ENCODE data around the gene SENP5. TPM values are rescaled to one million over a fixed set of nuclear protein-coding genes. Genes with fewer than 3 reads are reported as not detected.

Gene SENP5
- total RNA-seq, 1 experiment from 2014 or later = 24.5 TPM

DNA sequence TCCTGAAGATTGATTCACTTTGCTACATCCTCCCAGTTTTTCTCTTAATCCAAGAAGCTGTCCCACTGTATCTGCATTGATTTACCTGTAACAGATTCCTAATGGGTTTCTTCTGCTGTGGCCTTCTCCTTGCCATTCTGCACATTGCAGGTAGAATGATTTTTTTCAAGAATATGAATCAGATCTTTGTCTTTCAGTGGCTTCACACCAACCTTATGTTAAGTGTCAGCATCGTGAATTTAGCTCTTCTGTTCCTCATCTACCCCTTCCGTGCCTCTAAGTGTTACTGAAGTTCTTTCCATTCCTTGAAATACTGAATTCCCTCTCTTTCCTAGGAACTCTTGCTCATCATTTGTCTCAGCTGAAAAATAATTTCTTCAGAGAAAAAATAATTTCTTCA, 7.5 kb downstream of the SENP5 start:
- no peak for DNase-seq (ENCODE audit: extremely low read depth, low read depth)

DNA sequence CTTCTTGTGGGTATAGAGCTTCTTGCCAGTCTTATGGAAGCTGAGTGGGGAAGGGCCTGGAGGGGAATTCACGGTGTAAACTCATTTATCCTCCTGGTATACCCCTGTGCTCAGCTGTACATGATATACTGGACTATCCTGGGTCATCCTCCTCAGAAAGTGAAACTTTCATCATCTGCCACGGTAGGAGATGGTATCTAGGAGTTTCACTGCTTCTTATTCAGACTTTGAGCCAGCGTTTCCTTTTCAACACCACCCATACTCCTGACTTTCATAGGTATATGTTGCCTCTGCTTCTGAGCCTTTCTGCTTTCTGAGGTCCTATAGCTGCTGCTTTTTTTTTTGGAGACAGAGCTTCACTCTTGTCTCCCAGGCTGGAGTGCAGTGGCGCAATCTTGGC, 15.6 kb downstream of the SENP5 start:
- DNase-seq (ENCODE audit: extremely low read depth, low read depth) = no peak

DNA sequence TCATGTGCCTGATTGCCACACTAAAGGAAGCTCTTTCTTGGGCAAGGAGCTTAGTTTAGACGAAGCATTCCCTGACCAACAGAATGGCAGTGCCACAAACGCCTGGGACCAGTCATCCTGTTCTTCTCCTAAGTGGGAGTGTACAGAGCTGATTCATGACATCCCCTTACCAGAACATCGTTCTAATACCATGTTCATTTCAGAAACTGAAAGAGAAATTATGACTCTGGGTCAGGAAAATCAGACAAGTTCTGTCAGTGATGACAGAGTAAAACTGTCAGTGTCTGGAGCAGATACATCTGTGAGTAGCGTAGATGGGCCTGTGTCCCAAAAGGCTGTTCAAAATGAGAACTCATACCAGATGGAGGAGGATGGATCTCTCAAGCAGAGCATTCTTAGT, 18.4 kb downstream of the SENP5 start:
- no peak for DNase-seq (ENCODE audit: extremely low read depth, low read depth)

DNA sequence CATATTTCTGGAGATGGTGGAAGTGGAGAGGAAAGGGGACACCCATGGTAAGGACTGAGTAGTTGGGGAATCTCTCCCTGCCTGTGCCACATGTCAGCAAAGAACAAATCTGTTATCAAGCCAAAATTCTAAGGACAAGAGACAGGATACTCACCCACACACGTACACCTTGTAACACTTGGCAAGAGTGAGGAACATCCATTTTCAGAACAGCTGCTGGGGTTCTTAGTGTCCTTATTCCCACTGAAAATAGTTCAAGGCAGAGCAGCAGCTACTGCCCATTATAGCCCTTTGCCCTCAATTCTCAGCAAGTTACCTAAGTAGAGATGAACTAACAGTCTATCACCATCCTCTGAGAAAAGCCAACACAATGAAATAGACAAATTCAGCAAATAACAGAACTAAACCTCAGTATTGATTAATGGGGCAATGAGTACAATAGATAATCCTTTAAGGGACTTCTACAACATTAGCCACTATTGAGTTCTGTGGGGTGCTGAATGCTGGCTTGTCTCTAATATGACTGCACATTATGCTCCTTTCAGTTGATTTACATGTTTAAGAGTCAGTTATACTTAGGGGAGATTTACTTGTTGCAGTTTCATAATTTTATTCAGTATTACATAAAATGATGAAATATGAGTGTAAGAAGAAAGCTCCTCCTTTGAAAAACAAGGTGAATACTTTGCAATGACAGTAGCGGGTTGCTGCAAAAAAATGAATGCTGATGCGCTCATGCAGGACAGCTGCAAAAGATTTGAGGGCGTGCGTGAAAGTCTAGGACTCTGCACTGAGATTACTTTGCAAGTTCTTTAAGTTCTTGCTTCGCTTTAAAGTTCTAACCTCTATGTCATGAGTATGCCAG, 22.4 kb downstream of the SENP5 start:
- peak; percentile 38 for DNase-seq (ENCODE audit: extremely low read depth, low read depth)

DNA sequence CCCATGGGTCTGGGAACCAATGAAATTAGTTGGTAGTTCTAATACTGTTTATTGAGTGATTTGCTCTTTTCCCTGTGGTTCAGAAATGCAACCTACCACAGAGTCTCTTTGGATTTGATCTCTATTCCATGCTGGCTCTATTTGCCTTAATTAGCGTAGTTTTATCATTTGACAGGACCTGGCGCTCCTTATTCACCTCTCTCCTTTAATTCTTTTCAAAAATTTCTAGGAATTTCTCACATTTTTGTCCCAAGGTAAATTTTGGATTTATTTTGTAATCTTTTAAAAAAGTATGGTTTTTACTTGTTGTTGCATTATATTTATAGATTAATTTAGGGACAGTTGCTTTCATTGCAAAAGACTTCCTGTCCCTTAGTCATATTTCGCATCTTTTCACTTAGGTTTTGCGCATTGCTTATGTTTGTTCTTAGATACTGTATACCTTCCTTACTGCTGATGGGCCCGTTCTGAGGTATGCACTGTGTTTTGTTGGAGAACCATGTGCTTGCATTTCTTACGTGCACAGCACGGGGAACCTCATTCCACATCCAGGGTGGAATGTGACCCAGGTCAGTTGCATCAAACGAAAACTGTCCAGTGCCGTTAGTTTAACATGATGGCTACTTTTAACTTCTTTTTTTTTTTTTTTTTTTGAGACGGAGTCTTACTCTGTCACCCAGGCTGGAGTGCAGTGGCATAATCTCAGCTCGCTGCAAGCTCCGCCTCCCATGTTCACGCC, 27.0 kb downstream of the SENP5 start:
- no peak for DNase-seq (ENCODE audit: extremely low read depth, low read depth)

DNA sequence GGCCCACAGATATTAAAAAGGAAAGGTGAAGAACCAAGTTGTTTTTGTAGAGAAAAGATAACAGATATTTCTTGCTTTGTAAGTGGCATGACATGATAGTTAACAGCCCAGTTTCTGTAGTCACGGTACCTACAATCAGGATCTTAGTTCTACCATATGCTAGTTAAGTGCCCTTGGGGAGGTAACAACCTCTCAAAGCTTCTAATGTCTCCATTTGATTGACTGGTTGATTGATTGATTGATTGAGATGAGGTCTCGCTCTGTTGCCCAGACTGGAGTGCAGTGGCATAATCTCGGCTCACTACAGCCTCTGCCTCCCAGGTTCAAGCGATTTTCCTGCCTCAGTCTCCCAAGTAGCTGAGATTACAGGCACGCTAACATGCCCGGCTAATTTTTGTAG, 28.5 kb downstream of the SENP5 start:
- no peak for DNase-seq (ENCODE audit: extremely low read depth, low read depth)

DNA sequence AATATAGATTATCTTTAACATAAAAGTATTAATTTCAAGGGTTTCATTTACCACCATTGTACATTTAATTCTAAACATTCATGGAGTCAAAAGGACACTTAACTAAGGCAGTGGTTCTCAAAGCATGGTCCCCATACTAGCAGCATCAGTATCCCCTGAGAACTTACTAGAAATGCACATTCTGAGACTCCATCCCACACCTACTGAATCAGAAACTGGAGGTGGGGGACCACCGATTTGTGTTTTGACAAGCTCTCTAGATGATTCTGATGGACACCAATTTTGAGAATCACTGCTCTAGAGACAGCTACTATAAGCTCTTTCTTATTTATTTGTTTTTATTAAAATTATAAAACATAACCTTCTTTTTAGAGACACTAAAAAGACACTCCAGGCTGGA, 34.0 kb downstream of the SENP5 start:
- no peak for DNase-seq (ENCODE audit: extremely low read depth, low read depth)

DNA sequence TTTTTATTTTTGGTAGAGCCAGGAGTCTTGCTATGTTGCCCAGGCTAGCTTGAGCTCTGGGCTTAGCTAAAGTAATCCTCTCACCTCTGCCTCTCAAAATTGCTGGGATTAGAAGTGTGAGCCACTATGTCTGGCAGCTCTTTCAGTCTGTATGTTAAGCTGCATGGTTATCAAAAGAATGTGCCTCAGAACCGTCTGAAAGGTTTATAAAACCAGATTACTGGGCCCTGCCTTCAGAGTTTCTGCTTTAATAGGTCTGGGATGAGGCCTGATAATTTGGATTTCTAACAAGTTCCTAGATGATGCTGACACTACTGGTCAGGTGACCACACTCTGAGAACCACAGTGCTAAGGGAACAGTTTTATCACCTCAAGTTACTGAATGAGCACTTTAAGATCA, 34.6 kb downstream of the SENP5 start:
- DNase-seq (ENCODE audit: extremely low read depth, low read depth) = no peak

DNA sequence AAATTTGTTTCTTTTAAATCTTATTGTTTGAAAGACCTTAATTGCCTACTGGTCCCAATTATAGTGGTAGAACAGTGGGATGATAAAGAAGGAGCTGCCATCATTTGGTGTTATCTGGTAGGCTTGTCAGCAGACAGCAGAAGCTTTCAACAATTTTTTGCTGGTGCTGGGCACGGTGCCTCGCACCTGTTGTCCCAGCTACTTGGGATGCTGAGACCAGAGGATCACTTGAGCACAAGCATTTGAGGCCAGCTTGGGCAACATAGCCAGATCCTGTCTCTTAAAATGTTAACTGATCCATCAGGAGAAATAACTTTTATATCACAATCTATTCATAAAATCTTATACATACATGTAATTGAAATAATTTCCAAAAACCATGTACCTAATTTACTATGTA, 36.0 kb downstream of the SENP5 start:
- DNase-seq (ENCODE audit: extremely low read depth, low read depth) = no peak

DNA sequence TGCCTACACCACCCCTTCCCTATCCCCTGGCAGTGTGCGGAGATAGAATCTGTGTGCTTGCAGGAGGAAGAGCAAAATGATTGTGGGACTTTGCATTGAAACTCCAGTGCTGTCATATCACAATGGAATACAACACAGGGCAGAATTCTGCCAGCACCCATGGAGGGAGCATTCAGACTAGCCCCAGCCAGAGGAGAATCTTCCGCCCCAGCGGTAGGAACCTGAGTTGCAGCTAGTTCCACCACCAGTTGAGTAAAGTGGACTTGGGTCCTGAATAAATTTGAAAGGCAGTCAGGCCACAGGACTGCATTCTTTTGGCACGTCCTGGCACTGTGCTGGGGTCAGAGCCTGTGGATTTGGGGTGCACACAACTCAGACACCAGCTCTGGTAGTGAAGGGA, 47.1 kb downstream of the SENP5 start:
- no peak for DNase-seq (ENCODE audit: extremely low read depth, low read depth)

DNA sequence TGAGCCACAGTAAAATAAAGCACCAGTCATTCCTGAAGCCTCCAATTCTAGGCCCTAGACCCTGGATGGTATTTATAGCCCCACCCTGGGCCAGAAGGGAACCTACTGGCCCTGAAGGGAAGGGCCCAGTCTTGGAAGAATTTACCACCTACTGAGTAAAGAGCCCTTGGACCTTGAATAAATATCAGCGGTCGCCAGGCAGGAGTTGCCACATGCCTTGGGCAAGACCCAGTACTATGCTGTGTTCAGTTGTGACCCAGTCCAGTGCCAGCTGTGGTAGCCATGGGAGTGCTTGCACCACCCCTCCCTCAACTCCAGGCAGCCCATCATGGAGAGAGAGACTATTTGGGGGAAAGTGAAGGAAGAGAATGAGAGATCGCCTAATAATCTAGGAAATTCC, 47.7 kb downstream of the SENP5 start:
- no peak for DNase-seq (ENCODE audit: extremely low read depth, low read depth)

DNA sequence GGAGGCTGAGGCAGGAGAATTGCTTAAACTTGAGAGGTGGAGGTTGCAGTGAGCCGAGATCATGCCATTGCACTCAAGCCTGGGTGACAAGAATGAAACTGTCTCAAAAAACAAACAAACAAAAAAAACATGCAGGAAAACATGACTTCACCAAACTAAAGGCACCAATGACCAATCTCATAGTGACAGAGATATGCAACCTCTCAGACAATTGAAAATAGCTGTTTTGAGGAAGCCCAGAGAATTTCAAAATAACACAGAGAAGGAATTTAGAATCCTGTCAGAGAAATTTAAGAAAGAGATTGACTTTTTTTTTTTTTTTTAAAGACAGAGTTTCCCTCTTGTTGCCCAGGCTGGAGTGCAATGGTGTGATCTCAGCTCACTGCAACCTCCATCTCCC, 48.5 kb downstream of the SENP5 start:
- DNase-seq (ENCODE audit: extremely low read depth, low read depth) = no peak

DNA sequence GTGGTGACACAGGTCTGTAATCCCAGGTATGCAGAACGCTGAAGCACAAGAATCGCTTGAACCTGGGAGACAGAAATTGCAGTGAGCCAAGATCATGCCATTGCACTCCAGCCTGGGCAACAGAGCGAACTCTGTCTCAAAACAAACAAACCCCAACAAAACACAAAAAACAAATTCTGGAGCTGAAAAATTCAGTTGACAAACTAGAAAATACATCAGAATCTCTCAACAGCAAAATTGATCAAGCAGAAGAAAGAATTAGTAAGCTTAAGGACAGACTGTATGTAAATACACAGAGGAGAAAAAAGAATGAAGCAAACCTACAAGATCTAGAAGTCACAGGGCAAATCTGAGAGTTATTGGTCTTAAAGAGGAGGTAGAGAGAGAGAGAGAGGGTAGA, 49.3 kb downstream of the SENP5 start:
- DNase-seq (ENCODE audit: extremely low read depth, low read depth) = no peak

DNA sequence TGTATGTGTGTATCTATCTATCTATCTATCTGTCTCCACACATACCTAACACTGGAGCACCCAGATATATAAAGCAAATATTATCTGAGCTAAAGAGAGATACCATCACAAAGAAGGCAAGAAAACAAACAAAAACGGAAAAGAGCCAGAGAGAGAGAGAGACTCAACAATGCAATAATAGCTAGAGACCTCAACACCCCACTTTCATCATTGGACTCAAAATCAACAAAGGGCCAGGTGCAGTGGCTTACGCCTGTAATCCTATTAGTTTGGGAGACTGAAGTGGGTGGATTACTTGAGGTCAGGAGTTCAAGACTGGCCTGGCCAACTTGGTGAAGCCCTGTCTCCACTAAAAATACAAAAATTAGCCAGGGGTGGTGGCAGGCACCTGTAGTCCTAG, 51.2 kb downstream of the SENP5 start:
- no peak for DNase-seq (ENCODE audit: extremely low read depth, low read depth)

DNA sequence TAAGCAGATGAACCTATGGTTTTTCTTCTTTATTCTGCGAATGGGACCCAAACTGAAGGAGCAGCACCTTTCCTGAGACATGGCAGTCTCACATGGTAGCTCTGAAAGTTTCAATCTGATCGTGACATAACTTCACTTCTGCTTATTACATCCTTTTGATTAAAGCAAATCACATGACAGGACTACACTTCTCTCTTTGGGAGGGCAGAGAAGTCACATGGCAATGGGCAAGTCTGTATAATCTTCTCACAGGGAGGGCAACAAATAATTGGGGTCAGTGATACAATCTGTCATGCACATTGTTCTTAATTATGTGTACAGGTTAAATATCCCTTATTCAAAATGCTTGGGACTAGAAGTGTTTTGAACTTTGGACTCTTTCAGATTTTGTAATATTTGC, 53.0 kb downstream of the SENP5 start:
- DNase-seq (ENCODE audit: extremely low read depth, low read depth) = no peak

DNA sequence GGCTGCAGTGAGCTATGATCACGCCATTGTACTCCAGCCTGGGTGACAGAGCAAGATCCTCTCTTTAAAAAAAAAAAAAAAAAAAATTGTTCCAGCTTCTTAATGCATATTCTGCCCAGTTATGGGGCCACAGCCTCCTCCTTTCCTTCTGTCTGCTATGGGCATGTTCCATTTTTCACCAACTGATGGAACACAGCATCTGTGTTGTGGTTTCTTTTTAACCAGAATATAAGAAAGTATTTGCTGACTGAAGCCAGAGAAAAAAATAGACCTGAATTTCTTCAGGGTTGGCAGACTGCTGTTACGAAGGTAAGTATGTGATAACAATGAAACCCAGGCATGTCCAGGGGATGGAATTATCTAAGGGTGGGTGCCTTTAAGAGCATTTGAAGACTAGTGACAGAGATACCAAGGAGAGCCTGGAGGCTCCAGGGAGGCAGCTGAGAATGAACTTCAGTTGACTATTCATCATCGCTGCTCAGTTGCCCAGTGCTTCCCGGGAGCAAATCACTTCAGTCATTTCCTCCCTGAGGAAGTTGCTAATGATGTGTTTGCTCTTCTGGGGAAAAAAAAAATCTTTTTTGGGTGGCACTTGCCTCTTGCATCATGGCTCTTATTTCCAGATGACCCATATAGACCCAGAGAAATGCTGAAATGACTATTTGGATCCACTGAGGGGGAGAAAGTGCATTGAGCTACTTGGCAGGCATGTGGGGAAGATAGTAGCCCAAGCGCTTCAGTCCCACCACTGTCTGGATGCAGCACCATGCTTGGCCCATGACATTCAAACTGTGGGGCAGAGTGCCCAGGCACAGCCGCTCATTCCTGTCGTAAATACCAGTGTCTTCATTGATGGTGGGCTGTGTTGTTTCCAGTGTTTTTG, 60.1 kb downstream of the SENP5 start:
- no peak for DNase-seq (ENCODE audit: extremely low read depth, low read depth)

DNA sequence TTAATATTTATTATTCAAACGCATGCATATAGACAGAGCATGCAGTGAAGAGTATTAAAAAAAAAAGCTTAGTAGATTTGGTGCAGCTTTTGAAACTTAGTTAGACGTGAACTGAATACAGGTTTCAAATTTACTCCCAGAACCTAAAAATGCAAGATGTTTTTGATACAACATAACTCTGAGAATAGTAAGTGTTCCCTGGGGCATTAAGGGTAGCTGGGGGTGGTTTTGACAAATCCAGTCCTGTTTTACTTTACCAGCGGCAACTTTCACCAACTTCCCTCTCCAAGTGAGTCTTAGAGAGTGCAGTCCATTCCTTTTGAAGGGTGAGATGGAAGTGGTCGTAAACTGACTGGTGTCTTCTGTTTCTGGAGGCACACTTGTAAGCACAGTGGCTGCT, 63.4 kb downstream of the SENP5 start:
- DNase-seq (ENCODE audit: extremely low read depth, low read depth) = no peak

DNA sequence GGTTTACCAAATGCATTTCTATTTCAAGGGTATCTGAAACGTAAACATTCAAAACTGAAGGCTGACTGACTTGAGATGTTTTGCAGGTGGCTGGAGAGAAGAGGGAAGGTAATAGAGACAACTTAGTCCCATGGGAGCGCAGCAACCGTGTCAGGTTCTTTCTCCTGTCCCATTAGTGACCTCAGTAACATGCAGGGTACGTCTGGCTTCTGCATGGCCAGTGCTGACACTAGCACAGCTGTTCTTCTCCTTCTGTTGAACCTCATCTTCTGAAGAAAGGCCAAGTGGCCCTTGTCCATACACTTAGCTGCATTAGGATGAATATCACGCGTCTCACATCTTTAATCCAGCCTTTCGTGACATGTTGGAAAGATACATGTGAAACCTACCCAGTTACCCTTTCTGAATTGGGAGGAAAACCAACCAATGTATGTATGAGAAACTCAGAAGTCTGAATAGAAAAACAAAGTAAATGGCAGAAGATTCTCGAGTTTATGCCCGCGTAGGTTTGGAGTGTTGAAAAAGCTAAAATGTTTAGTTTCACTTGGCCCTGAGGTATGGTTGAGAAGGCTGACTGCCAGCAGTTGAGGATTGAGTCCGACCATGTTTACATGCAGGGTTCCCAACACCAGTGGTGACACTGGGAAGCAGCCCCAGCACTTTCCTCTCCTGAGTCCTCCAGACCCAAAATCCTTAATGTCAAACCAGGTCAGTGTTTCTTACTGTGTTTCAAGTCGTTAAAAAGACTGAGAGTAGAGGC, 64.3 kb downstream of the SENP5 start:
- DNase-seq (ENCODE audit: extremely low read depth, low read depth) = no peak

DNA sequence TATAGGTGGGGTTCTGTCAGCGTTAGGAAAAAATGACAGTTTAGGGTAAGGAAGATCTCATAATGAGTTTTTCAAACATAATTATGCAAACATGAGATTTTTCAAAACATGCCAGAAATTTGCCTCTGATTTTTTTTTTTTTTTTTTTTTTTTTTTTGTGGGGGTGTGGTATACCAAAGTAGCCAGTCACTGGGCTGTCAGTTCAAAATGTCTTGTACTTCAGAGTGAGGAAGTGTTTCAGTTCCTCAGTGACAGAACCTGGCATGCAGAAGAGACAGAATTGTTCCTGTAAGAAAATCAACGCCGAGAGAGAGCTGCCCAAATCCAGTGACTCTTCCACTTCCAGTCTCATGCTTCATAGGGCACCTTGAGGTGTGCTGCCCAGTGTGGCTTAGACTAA, 64.9 kb downstream of the SENP5 start:
- DNase-seq (ENCODE audit: extremely low read depth, low read depth) = no peak

DNA sequence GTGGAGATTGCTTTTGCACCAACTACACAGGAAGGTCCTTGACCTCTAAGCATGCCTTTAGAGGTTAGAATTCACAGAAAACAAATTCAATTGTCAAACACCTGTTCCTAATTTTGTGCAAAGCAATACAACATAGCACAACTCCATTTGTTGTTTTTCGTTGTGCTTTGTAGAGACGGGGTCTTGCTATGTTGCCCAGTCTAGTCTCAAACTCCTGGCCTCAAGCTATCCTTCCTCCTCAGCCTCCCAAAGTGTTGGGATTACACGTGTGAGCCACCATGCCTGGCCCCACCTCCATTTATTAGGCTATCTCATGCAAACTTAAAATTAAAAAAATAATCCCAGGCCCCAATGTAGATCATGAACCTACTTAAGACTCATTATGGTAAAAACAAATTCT, 68.6 kb downstream of the SENP5 start:
- no peak for DNase-seq (ENCODE audit: extremely low read depth, low read depth)

DNA sequence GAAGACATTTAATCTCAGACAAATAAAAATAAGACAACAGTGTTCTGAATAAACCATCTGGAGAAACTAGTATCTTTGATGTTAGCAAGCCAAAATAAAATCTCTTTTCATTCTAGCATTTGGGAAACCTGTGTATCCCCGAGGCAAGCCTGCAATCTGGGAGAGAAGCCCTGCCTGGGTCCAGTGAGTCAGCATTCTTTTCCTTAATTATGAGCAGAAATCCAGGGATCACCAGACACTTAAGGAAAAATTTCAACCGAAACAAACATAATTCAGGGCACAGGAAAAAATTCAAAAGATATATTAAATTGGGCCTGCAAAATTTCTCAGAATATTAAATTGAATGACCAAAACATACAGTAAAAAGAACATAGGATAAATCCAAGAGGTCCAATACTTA, 70.4 kb downstream of the SENP5 start:
- DNase-seq (ENCODE audit: extremely low read depth, low read depth) = no peak
